ENCODE data around the gene ZNF248.

The ZNF248 gene

DNA sequence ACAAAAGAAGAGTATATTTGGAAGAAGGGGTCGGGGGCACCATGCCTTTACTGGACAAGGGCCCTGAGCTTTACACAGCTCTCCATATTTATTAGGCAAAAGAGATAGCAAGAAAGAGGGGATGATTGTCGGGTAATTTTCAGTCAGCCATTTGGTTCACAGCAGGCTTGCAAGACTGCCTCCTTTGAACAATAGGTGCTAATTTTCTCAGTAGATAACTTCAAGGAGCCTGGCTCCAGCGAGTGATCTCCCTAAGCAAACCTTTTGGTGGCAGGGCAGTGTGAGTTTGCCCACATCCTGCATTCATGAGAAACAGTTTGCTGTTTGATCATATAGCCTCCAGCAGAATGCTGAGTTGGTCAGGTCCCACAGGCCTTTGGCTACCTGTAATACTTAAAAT is 94.3 kb downstream of the ZNF248 start:
- H3K27ac ChIP-seq: no peak overlapping the region
- no peak for TF ChIP-seq CTCF (IDR thresholded peaks at IDR 0.05)
- TF ChIP-seq ZFX (IDR thresholded peaks at IDR 0.05; ENCODE audit: borderline replicate concordance): no peak

GRCh38 chr10:37762287-37762686 is 95.1 kb downstream of the ZNF248 start:
- TF ChIP-seq CTCF (IDR thresholded peaks at IDR 0.05): no peak
- no peak for TF ChIP-seq ZFX (IDR thresholded peaks at IDR 0.05; ENCODE audit: borderline replicate concordance)
- H3K27ac ChIP-seq: no peak overlapping the region

GRCh38 chr10:37760817-37761216 is 96.6 kb downstream of the ZNF248 start:
- no peak for TF ChIP-seq ZFX (IDR thresholded peaks at IDR 0.05; ENCODE audit: borderline replicate concordance)
- TF ChIP-seq CTCF (IDR thresholded peaks at IDR 0.05): no peak

GRCh38 chr10:37758074-37758473 is 99.3 kb downstream of the ZNF248 start:
- TF ChIP-seq ZFX (IDR thresholded peaks at IDR 0.05; ENCODE audit: borderline replicate concordance): no peak
- no peak for TF ChIP-seq CTCF (IDR thresholded peaks at IDR 0.05)
- H3K27ac ChIP-seq: no peak overlapping the region

More at GRCh38 chr10:37760817-37761216, 96.6 kb downstream of the ZNF248 start:
- no peak overlapping the region for H3K27ac ChIP-seq

GRCh38 chr10:37754538-37755323 is 102.7 kb downstream of the ZNF248 start:
- peak; percentile 89 for TF ChIP-seq CTCF (IDR thresholded peaks at IDR 0.05)
- no peak for TF ChIP-seq ZFX (IDR thresholded peaks at IDR 0.05; ENCODE audit: borderline replicate concordance)
- peak overlapping the region; percentile 44 for H3K27ac ChIP-seq

DNA sequence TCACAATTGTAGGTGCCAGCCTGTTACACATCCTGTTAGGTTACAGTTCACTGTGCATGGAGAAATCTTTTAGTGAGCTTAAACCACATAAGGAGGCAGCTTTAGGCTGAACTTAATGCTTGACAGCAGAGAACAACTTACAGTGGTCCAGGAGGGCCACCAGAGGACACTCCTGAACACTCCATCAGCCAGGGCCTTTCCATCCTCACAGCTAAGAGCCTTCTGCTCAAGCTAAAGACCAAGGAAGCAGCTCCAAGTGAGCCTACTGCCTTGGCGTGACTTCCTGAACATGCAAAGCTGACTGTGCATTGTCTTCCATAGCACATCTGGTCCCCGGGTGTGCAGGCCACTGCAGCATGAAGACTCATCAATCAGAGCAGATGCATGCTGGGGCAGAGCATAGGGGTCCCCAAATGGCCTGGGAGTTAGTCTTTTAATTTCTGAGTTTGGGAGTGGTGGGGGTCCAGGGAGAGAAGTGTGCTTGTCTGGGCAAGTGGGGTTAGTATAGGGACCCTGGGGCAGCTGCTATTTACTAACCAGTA is 105.0 kb downstream of the ZNF248 start:
- TF ChIP-seq ZFX (IDR thresholded peaks at IDR 0.05; ENCODE audit: borderline replicate concordance) (no peak), CTCF (IDR thresholded peaks at IDR 0.05) (no peak)
- no peak overlapping the region for H3K27ac ChIP-seq

- no peak for TF ChIP-seq CTCF (IDR thresholded peaks at IDR 0.05)
- TF ChIP-seq ZFX (IDR thresholded peaks at IDR 0.05; ENCODE audit: borderline replicate concordance): no peak
- no peak overlapping the region for H3K27ac ChIP-seq
Measured at GRCh38 chr10:37748170-37748569, 109.2 kb downstream of the ZNF248 start.
